GM18870 (cell line): ENCODE results near the gene ZMYND19.
A peak's percentile ranks its signal among the peaks of the same experiment; 100 is the strongest.
"Not testable (repeated sequence)": the region's sequence is repeated elsewhere in the genome, so short reads cannot be mapped to it uniquely, and the experiment has no call there.

ENCODE experiments used
- ATAC-seq: cut with Tn5 transposase; IDR thresholded peaks from one replicate; pipeline ENCODE4 v1.9.1; 2021; ENCODE audit warnings: moderate library complexity; ENCODE audit not compliant: unreplicated experiment

The ZMYND19 gene

GRCh38 chr9:137590469-137591383, at the start of gene ZMYND19:
ZMYND19 (minus strand) TSS chr9:137590512; CDS start chr9:137590263, 249 bp downstream.
- peak; percentile 62 for ATAC-seq

DNA sequence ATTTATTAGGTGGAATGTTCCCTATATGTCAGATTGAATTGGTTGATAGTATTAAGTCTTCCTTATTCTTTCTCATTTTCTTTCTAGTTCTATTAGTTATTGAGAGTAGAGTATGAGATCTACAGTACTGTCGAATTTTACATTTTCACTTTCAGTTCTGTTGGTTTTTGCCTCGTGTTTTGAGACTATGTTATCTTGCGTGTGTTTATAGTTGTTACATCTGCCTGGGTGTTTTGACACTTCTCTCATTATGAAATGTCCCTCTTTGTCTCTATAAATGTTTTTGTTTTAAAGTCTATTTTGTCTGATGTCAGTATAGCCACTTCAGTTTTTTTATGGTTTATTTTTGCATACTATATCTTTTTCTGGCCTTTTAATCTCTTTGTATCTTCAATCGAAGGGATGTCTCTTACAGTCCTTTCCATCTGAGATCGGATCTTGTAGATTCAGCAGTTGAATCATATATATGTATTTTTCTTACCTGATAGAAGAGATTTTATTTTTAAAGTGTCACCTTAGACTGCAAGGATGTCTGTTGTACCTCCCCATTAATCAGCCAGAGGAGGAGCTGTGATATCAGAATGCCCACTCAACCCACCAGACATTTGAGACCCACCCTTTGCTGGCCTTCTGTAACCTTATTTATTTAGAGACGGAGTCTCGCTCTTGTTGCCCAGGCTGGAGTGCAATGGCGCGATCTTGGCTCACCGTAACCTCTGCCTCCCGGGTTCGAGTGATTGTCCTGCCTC, 49.2 kb upstream of the ZMYND19 start:
- ATAC-seq, result peak; percentile 74

DNA sequence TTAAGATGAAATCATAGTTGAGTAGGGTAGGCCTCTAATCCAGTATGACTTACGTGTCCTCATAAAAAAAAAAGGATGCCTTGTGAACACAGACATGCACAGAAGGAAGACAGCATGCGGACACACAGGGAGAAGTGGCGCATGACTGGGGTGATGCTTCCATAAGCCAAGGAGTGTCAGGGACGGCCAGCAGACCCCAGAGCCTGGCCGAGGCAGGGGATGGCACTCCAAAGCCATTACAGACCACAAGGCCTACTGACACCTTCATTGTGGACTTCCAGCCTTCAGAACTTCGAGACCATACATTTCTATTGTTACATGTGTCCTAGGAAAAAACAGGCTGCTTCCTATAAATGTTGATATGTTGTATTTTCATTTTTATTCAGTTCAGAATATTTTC, 48.4 kb upstream of the ZMYND19 start:
- no peak for ATAC-seq

DNA sequence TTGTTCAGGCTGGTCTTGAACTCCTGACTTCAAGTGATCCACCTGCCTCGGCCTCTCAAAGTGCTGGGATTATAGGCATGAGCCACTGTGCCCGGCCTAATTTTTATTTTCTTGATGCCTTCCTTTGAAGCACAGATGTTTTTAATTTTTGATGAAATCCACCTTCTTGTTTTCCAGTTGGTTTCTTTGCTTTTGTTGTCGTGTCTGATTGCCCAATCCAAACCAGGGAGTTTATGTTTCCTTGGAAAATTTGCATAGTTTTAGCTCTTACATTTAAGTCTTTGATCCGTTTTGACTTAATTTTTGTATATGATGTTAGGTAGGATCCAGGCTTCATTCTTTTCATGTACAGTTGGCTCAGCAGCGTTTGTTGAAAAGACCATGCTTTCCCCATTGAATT, 43.7 kb upstream of the ZMYND19 start:
- ATAC-seq, result no peak

- ATAC-seq, result no peak
Observed at GRCh38 chr9:137632230-137633161, 42.2 kb upstream of the ZMYND19 start.

- ATAC-seq, result no peak
Observed at GRCh38 chr9:137631345-137632229, 41.3 kb upstream of the ZMYND19 start.

DNA sequence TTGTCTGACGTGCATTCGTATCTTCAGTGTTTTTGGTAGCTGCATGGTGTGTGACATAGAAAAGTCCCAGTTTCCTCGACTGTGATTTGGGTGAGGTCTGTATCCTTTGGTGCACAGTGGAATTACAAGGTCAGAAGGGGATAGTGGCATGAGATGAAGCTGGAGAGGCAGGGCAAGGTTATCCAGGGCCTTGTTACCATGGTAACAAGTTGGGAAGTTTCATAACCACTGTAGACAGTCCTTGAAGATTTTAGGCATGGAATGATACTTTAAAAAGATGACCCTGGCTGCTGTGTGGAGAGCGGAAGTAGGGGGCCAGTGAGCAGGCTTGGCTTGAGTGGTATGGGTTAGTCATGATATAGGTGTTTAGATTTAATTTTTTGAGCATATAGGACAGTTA, 40.4 kb upstream of the ZMYND19 start:
- ATAC-seq, result no peak

DNA sequence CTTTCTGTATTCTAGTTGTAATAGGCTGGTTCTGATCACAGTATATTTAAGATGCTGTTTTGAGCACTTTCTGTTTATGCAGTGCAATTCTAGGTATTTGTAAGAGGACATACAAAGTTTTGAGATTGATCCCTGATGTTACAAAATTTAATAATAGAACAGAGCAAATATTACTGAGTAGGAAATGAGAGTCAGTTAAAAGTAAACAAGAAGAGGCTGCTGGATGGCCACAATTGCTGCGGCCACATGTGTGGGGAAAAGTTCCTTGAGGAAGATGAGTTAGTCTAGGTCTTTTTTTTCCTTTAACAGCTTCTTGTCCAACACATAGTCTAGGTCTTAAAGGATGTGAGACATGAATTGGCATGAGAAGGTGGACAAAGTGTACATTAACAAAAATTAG, 39.8 kb upstream of the ZMYND19 start:
- no peak for ATAC-seq

DNA sequence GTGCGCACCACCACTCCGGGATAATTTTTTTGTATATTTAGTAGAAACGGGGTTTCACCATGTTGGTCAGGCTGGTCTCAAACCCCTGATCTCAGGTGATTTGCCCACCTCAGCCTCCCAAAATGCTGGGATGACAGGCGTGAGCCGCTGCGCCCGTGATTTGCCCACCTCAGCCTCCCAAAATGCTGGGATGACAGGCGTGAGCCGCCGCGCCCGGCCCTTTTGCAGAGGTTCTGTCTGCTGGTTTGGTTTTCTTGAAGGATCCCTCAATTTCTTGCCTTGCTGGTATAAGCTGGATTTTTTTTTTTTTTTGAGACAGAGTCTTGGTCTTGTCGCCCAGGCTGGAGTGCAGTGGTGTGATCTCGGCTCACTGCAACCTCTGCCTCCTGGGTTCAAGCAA, 37.1 kb upstream of the ZMYND19 start:
- not testable (repeated sequence) for ATAC-seq

- ATAC-seq, result no peak
Observed at GRCh38 chr9:137626464-137626863, 36.2 kb upstream of the ZMYND19 start.

DNA sequence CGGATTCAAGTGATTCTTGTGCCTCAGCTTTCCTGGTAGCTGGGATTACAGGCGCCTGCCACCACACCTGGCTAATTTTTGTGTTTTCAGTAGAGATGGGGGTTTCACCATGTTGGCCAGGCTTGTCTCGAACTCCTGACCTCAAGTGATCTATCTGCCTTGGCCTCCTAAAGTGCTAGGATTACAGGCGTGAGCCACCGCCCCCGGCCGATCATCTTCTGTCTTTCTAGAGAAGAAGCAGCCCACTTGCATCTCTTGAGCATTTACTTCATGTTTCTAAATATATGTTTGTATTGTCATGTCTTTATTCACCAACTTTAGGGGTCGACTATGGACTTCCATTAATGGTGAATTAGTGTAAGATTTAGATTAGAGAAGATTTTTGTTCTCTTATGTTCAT, 31.9 kb upstream of the ZMYND19 start:
- not testable (repeated sequence) for ATAC-seq

- ATAC-seq, result no peak
Observed at GRCh38 chr9:137621131-137621757, 30.9 kb upstream of the ZMYND19 start.

GRCh38 chr9:137620581-137620980, 30.3 kb upstream of the ZMYND19 start:
- no peak for ATAC-seq

GRCh38 chr9:137620048-137620405, 29.7 kb upstream of the ZMYND19 start:
- no peak for ATAC-seq

DNA sequence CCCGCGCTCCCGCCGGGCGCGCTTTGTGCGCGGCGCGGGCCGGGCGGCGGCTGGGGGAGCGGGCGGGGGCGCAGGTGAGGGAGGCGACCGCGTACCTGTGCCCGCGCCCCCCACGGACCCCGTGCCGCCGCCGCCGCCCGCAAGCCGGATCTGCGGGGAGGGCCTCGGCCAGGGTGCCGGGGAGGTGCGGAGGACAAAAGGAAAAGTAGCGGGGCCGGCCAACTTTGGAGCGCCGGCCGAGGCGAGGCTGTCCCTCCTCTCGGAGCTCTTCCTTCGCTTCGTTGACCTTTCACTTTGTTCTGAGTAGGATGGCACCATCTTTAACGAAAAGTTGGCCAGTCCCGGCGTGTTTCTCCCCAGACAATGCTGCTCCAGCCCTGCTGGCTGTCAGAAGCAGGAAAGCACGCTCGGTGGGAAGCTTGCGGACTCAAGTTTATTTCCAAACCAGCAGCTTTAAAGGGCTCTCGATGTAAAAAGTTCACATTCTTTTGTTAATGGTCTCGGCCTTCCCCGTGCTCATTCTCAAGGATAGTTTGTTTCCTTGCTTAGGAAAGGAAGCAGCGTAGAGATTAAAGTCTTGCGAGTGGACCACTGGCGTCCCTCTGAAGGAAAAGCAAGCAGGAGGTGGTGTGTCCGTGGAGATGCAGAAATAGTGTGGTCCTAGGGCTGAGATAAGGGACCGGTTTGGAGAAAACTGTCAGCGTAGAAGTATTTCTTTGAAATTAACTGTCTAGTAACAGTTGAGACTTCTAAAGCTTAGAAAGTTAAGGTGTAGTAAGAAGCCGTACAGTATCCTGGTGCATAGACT, 29.1 kb upstream of the ZMYND19 start:
- ATAC-seq, result no peak

DNA sequence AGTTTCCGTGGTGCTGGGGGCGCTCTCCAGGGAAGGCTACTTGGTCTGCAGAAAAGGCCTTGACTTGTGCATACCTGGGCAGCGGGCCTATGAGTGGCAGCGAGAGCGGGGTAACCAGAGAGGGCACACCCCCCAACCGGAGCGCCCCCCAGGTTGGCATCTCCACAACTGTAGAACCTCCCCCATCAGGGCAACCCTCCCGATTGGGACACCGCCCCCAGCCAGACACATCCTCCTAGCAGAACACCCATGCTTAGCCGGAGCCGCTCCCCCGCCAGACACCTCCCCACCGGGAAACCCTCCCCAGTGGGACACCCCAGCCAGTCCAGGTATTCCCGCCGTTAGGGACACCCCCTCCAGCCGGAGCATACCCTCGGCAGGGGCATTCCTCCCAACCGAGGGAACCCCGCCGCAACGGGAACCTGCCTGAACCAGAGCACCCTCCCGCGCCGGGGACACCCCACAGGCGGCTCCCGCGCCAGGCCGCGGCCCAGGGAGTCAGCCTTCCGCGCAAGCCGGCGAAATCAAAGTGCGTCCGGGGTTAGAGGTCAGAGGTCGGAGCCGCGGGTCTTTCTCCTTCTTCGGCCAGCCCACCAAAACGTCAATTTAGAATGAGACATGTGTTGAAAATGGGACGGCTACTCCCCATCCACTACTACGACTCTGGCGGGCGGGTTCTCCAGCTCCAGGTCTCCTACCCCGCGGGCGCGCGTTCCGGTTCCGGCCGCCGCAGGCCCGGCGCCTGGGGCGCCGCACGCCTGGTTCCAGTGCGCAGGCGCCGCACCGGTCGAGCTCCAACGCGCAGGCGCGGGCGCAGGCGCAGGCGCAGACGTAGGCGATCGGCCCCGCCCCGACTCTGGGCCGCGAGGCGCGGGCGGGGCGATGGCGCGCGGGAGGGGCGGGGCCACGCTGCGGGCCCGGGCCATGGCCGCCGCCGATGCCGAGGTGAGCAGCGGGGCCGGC, 28.1 kb upstream of the ZMYND19 start, which contains the start of gene EHMT1:
TSS of gene EHMT1 (plus strand) at position 901 of the 963 bp plus-strand sequence. CDS start at position 925, 24 bp downstream.
- ATAC-seq, result peak; percentile 34

DNA sequence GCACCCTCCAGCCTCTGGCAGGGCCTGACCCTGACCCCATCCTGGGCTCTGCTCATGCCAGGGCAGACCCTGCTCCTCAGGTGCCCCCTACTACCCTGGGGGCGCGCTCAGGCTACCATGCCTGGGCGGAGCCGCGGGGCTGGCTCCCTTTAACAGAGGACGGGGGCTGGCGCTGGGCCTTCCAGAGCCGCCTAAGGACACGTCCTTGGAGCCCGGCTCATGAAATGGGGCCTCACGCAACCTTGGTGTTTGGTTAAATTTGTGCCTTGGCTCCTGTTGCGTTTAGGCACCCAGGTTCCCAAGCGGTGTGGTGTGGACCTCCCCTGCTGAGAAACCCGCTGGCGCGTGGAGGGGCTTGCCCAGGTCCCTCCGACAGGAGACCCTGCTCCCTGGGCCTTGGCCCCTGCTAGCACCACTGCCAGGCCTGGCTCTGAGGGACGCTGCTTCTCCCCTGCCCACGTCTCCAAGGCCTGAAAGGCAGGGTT, 25.1 kb upstream of the ZMYND19 start:
- no peak for ATAC-seq
